Astrocyte (in vitro differentiated cells and primary cell): ENCODE measurements around the gene IBSP. TPM values are rescaled to one million over a fixed set of nuclear protein-coding genes. Genes with fewer than 3 reads are reported as not detected.

Source experiments
- DNase-seq: peaks from one replicate; pipeline ENCODE4 v3.0.0-alpha.2; 2010; ENCODE audit warnings: low read depth
- FAIRE-seq: peaks from 2 replicates; lab custom pipeline; 2011; peaks lifted over from hg19 to GRCh38; lab: Jason Lieb, UNC
- H2AFZ ChIP-seq: 2 replicates; pipeline ENCODE4 v1.6.0; 2012; ENCODE audit warnings: low read depth, low read length, inconsistent platforms
- H3K27ac ChIP-seq: 2 replicates; pipeline ENCODE4 v1.5.1; 2011; ENCODE audit warnings: low read depth, low read length, inconsistent platforms
- H3K27me3 ChIP-seq: 2 replicates; pipeline ENCODE4 v1.6.0; 2011; ENCODE audit warnings: low read length, inconsistent platforms; ENCODE audit not compliant: insufficient read depth
- H3K36me3 ChIP-seq: 2 replicates; pipeline ENCODE4 v1.5.1; 2011; ENCODE audit warnings: low read length, inconsistent platforms; ENCODE audit not compliant: insufficient read depth
- H3K4me1 ChIP-seq: 2 replicates; pipeline ENCODE4 v1.5.1; 2011; ENCODE audit warnings: low read length, inconsistent platforms; ENCODE audit not compliant: insufficient read depth
- H3K4me2 ChIP-seq: 2 replicates; pipeline ENCODE4 v1.6.0; 2012; ENCODE audit warnings: low read length, inconsistent platforms
- H3K4me3 ChIP-seq: 2 replicates; pipeline ENCODE4 v1.5.1; 2011; ENCODE audit warnings: low read depth, mild to moderate bottlenecking, low read length, inconsistent platforms; ENCODE audit not compliant: insufficient read depth
- H3K79me2 ChIP-seq: 2 replicates; pipeline ENCODE4 v1.6.0; 2012; ENCODE audit warnings: mild to moderate bottlenecking, low read length, inconsistent platforms; ENCODE audit not compliant: insufficient read depth
- H3K9ac ChIP-seq: 2 replicates; pipeline ENCODE4 v1.6.0; 2012; ENCODE audit warnings: mild to moderate bottlenecking, low read length, inconsistent platforms
- H3K9me3 ChIP-seq: 2 replicates; pipeline ENCODE4 v1.5.1; 2012; ENCODE audit warnings: low read depth, mild to moderate bottlenecking, low read length, inconsistent platforms; ENCODE audit not compliant: insufficient read depth
- H4K20me1 ChIP-seq: 2 replicates; pipeline ENCODE4 v1.6.0; 2012; ENCODE audit warnings: low read length, inconsistent platforms; ENCODE audit not compliant: insufficient read depth
- H3K27ac Mint-ChIP-seq: one replicate; pipeline ENCODE4 v1.8.0; 2021; ENCODE audit warnings: mild to moderate bottlenecking, mixed read lengths; ENCODE audit not compliant: unreplicated experiment
- H3K27me3 Mint-ChIP-seq: one replicate; pipeline ENCODE4 v1.8.0; 2021; ENCODE audit warnings: low read depth, mixed read lengths; ENCODE audit not compliant: unreplicated experiment
- H3K36me3 Mint-ChIP-seq: one replicate; pipeline ENCODE4 v1.8.0; 2021; ENCODE audit warnings: low read depth, mixed read lengths; ENCODE audit not compliant: unreplicated experiment
- H3K4me1 Mint-ChIP-seq: one replicate; pipeline ENCODE4 v1.8.0; 2021; ENCODE audit warnings: low read depth, mixed read lengths; ENCODE audit not compliant: unreplicated experiment
- H3K4me3 Mint-ChIP-seq: one replicate; pipeline ENCODE4 v1.8.0; 2021; ENCODE audit warnings: mild to moderate bottlenecking, moderate library complexity, mixed read lengths; ENCODE audit not compliant: unreplicated experiment
- H3K9me3 Mint-ChIP-seq: one replicate; pipeline ENCODE4 v1.8.0; 2021; ENCODE audit warnings: mild to moderate bottlenecking, mixed read lengths; ENCODE audit not compliant: unreplicated experiment
- EZH2 ChIP-seq: IDR thresholded peaks from 2 replicates; pipeline ENCODE4 v1.6.1; 2012; ENCODE audit warnings: mild to moderate bottlenecking, low read length, inconsistent platforms; ENCODE audit not compliant: insufficient read depth
- total RNA-seq: library from RNA; stranded (reverse); gene quantifications from 2 replicates; pipeline ENCODE4 v1.2.1, GENCODE V29; 2021
- TF ChIP-seq, protein P1 (sequence below): IDR thresholded peaks from 2 replicates; pipeline ENCODE4 v1.5.1; 2011; ENCODE audit warnings: low read depth, mild to moderate bottlenecking, inconsistent platforms, low read length, moderate library complexity; ENCODE audit not compliant: insufficient read depth

Gene IBSP
- total RNA-seq, 1 donor from 2014 or later, result not detected

DNA sequence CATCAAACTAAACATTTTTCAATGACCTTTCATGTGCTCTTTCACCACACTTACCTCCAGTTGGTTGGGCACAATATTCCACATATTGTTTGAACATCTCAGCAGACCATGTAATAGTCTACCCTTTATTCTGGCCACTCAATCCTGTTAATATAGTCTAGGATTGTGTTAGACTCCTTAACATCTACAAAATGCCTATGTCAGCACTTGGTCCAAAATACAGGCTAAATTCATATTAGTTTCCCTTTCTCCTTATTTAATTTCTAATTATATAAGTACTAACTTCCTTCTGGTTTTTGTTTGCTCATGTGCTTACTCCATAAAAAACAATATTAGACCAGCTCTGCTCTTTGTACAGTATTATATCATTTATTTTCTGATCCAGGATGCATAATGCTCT lies 54.5 kb downstream of the IBSP start:
- H3K9me3 ChIP-seq, result no peaks in the 10 kb centered on the region
- no peak overlapping the region for H3K27ac Mint-ChIP-seq
- H3K4me1 Mint-ChIP-seq, result peaks cover 18% of the 10 kb centered on the region

DNA sequence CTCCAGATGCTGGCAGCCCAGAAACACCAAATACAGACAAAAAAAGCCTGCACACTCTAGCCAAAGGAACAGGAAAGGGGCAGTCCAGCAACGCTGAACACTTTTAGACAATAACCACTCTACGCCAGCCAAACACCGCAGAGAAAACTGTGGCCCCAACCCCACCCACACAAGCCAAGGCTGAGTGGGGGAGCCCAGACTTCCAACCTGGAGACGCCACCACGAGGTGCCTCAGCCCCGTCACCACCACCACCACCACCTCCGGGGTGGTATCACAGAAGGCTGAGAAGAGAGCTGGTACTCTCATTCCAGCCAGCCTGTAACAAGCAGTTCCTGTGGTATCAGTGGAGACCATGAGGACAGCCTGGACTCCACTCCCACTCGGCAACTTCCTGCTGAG lies 56.2 kb downstream of the IBSP start:
- Histone ChIP-seq H3K9ac (no peak overlapping the region), H3K9me3 (no peaks in the 10 kb centered on the region), H3K4me3 (no peak overlapping the region), H3K27ac (no peak overlapping the region), H2AFZ (no peak overlapping the region), H3K4me1 (no peaks in the 10 kb centered on the region), H4K20me1 (no peaks in the 10 kb centered on the region), H3K79me2 (no peaks in the 10 kb centered on the region), H3K27me3 (no peaks in the 10 kb centered on the region), H3K36me3 (no peaks in the 10 kb centered on the region), H3K4me2 (no peak overlapping the region)
- H3K9me3 Mint-ChIP-seq, result peaks cover 2% of the 10 kb centered on the region
- H3K4me3 Mint-ChIP-seq, result no peak overlapping the region
- H3K36me3 Mint-ChIP-seq, result no peaks in the 10 kb centered on the region
- DNase-seq, result no peak
- H3K27me3 Mint-ChIP-seq, result no peaks in the 10 kb centered on the region
- TF ChIP-seq, protein P1, sequence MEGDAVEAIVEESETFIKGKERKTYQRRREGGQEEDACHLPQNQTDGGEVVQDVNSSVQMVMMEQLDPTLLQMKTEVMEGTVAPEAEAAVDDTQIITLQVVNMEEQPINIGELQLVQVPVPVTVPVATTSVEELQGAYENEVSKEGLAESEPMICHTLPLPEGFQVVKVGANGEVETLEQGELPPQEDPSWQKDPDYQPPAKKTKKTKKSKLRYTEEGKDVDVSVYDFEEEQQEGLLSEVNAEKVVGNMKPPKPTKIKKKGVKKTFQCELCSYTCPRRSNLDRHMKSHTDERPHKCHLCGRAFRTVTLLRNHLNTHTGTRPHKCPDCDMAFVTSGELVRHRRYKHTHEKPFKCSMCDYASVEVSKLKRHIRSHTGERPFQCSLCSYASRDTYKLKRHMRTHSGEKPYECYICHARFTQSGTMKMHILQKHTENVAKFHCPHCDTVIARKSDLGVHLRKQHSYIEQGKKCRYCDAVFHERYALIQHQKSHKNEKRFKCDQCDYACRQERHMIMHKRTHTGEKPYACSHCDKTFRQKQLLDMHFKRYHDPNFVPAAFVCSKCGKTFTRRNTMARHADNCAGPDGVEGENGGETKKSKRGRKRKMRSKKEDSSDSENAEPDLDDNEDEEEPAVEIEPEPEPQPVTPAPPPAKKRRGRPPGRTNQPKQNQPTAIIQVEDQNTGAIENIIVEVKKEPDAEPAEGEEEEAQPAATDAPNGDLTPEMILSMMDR, result no peak
- no peak for TF ChIP-seq EZH2
- peaks cover 14% of the 10 kb centered on the region for H3K4me1 Mint-ChIP-seq
- FAIRE-seq, result no peak
- no peak overlapping the region for H3K27ac Mint-ChIP-seq

More for the DNA sequence above, 54.5 kb downstream of the IBSP start:
- H3K27ac ChIP-seq, result no peak overlapping the region
- no peaks in the 10 kb centered on the region for H3K79me2 ChIP-seq
- no peak overlapping the region for H3K9ac ChIP-seq
- no peak overlapping the region for H2AFZ ChIP-seq
- Mint-ChIP-seq H3K27me3 (no peaks in the 10 kb centered on the region), H3K4me3 (no peak overlapping the region), H3K36me3 (no peaks in the 10 kb centered on the region), H3K9me3 (peaks cover under 1% of the 10 kb centered on the region)
- no peaks in the 10 kb centered on the region for H3K27me3 ChIP-seq
- no peak overlapping the region for H3K4me3 ChIP-seq
- no peaks in the 10 kb centered on the region for H3K36me3 ChIP-seq
- H3K4me1 ChIP-seq, result peaks cover under 1% of the 10 kb centered on the region
- FAIRE-seq, result no peak
- no peak for DNase-seq
- no peaks in the 10 kb centered on the region for H4K20me1 ChIP-seq
- H3K4me2 ChIP-seq, result no peak overlapping the region
- TF ChIP-seq, protein P1, result no peak
- no peak for TF ChIP-seq EZH2

DNA sequence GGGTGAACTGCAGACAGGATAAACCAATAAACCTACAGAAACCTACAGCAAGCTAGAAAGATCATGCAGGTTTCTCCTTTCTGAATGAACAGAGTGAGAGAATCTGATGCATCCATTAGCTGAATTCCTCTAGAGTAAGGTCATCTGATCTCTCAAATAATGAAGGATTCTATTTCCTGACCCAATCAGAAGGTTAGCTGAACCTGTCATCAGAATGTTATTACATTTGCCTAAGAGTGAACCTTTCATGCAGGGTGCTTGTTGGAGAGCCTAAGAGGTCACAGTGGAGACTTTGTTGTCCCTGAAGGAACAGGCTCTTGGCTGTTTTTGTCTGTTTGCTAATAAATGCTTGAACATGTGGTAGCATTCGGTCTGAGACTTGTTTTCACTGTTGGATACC lies 57.5 kb downstream of the IBSP start:
- peaks cover 14% of the 10 kb centered on the region for H3K4me1 Mint-ChIP-seq

More for the DNA sequence above, 57.5 kb downstream of the IBSP start:
- Histone ChIP-seq H3K9ac (no peak overlapping the region), H3K4me1 (no peaks in the 10 kb centered on the region), H3K79me2 (no peaks in the 10 kb centered on the region), H2AFZ (no peak overlapping the region), H3K27ac (no peak overlapping the region), H3K4me2 (no peak overlapping the region), H3K27me3 (no peaks in the 10 kb centered on the region), H3K4me3 (no peak overlapping the region), H3K9me3 (no peaks in the 10 kb centered on the region), H3K36me3 (no peaks in the 10 kb centered on the region), H4K20me1 (no peaks in the 10 kb centered on the region)
- no peak for DNase-seq
- H3K27me3 Mint-ChIP-seq, result no peaks in the 10 kb centered on the region
- H3K9me3 Mint-ChIP-seq, result peaks cover 2% of the 10 kb centered on the region
- H3K27ac Mint-ChIP-seq, result peak overlapping the region; percentile 70
- no peaks in the 10 kb centered on the region for H3K36me3 Mint-ChIP-seq
- FAIRE-seq, result peak; percentile 39
- TF ChIP-seq, protein P1, result no peak
- no peak for TF ChIP-seq EZH2
- no peak overlapping the region for H3K4me3 Mint-ChIP-seq
